Stomach smooth muscle (tissue), 2 donors: ENCODE results near the gene HMG20B.
"Not testable (repeated sequence)": the region's sequence is repeated elsewhere in the genome, so short reads cannot be mapped to it uniquely, and the experiment has no call there.

ENCODE experiments used
- H3K27ac ChIP-seq: one replicate; pipeline ENCODE4 v1.7.0; 2013; ENCODE audit warnings: mild to moderate bottlenecking, low read length, inconsistent platforms
- H3K27me3 ChIP-seq, 2 donors: one replicate each; pipeline ENCODE4 v1.7.0; 2013; ENCODE audit warnings: low read length in 2 of 2; ENCODE audit not compliant: insufficient read depth in 2 of 2, control insufficient read depth in 1 of 2
- H3K36me3 ChIP-seq, 2 donors: one replicate each; pipeline ENCODE4 v1.7.0; 2013; ENCODE audit warnings: low read length in 2 of 2; ENCODE audit not compliant: control insufficient read depth in 2 of 2, insufficient read depth in 2 of 2
- H3K4me1 ChIP-seq: one replicate; pipeline ENCODE4 v1.7.0; 2013; ENCODE audit warnings: low read length; ENCODE audit not compliant: control insufficient read depth, insufficient read depth
- H3K4me3 ChIP-seq, 2 donors: one replicate each; pipeline ENCODE4 v1.7.0; 2013; ENCODE audit warnings: low read length in 2 of 2
- H3K9ac ChIP-seq, 2 donors: one replicate each; pipeline ENCODE4 v1.7.0; 2013; ENCODE audit warnings: low read length in 2 of 2, mild to moderate bottlenecking in 1 of 2
- H3K9me3 ChIP-seq, 2 donors: one replicate each; pipeline ENCODE4 v1.7.0; 2013; ENCODE audit warnings: low read length in 2 of 2; ENCODE audit not compliant: control insufficient read depth in 2 of 2
- donor health status: healthy.
- donor health status: Pancreatic carcinoma.

HMG20B gene

GRCh38 chr19:3557461-3558248 is 15.1 kb upstream of the HMG20B start, which contains the start of gene MFSD12:
TSS of gene MFSD12 (minus strand) at chr19:3557586. CDS start at chr19:3557403, 183 bp downstream.
- Histone ChIP-seq H3K4me3 (peak within 1 kb of the TSS; percentile 85 to 94), H3K27ac (peak within 1 kb of the TSS; percentile 49), H3K36me3 (no peaks in the 10 kb centered on the region), H3K9ac (peak within 1 kb of the TSS; percentile 75 to 76), H3K9me3 (no peaks in the 10 kb centered on the region), H3K27me3 (no peaks in the 10 kb centered on the region), H3K4me1 (peaks cover 25% of the 10 kb centered on the region)

- Histone ChIP-seq H3K27me3 (no peaks in the 10 kb centered on the region), H3K4me1 (no peaks in the 10 kb centered on the region), H3K9me3 (no peaks in the 10 kb centered on the region), H3K4me3 (no peak overlapping the region), H3K36me3 (no peaks in the 10 kb centered on the region), H3K27ac (no peak overlapping the region), H3K9ac (no peak overlapping the region)
These were observed 8.8 kb upstream of the HMG20B start for GRCh38 chr19:3563709-3564524.

- no peak overlapping the region for H3K27ac ChIP-seq
- no peaks in the 10 kb centered on the region for H3K4me1 ChIP-seq
- no peaks in the 10 kb centered on the region for H3K27me3 ChIP-seq
These were observed 7.6 kb upstream of the HMG20B start for GRCh38 chr19:3565139-3565538.

GRCh38 chr19:3570042-3570441 is 2.7 kb upstream of the HMG20B start:
- H3K36me3 ChIP-seq, H3K27ac ChIP-seq, H3K9ac ChIP-seq, H3K4me3 ChIP-seq, H3K9me3 ChIP-seq, H3K27me3 ChIP-seq: not testable (repeated sequence)
- peaks cover 18% of the 10 kb centered on the region for H3K4me1 ChIP-seq

More at GRCh38 chr19:3565139-3565538, 7.6 kb upstream of the HMG20B start:
- Histone ChIP-seq H3K4me3 (no peak overlapping the region), H3K9me3 (no peaks in the 10 kb centered on the region), H3K9ac (no peak overlapping the region), H3K36me3 (no peaks in the 10 kb centered on the region)

- Histone ChIP-seq H3K9ac (no peak overlapping the region), H3K4me1 (peaks cover 18% of the 10 kb centered on the region), H3K9me3 (no peaks in the 10 kb centered on the region), H3K27me3 (no peaks in the 10 kb centered on the region), H3K27ac (no peak overlapping the region), H3K36me3 (peaks cover 2 to 3% of the 10 kb centered on the region in 2 donors), H3K4me3 (no peak overlapping the region)
These were observed 2.1 kb upstream of the HMG20B start for GRCh38 chr19:3570606-3571011.

GRCh38 chr19:3572132-3572854 is 451 bp upstream of the HMG20B start:
- peak overlapping the region; percentile 59 to 72 for H3K9ac ChIP-seq
- peak overlapping the region; percentile 64 to 84 for H3K4me3 ChIP-seq
- no peaks in the 10 kb centered on the region for H3K27me3 ChIP-seq
- no peak overlapping the region for H3K27ac ChIP-seq
- H3K9me3 ChIP-seq = no peaks in the 10 kb centered on the region
- H3K4me1 ChIP-seq = peaks cover 29% of the 10 kb centered on the region
- peaks cover 2 to 3% of the 10 kb centered on the region in 2 donors for H3K36me3 ChIP-seq

GRCh38 chr19:3573162-3573857 is 566 bp downstream of the HMG20B start:
- peaks cover 29% of the 10 kb centered on the region for H3K4me1 ChIP-seq
- H3K27me3 ChIP-seq = no peaks in the 10 kb centered on the region
- no peaks in the 10 kb centered on the region for H3K9me3 ChIP-seq
- peak overlapping the region; percentile 51 to 63 for H3K9ac ChIP-seq
- peak overlapping the region; percentile 65 to 80 for H3K4me3 ChIP-seq
- H3K27ac ChIP-seq = no peak overlapping the region
- peaks cover 2 to 3% of the 10 kb centered on the region in 2 donors for H3K36me3 ChIP-seq

- Histone ChIP-seq H3K27ac (no peak overlapping the region), H3K36me3 (peaks cover 2 to 3% of the 10 kb centered on the region in 2 donors), H3K4me3 (peak overlapping the region; percentile 65 to 80), H3K27me3 (no peaks in the 10 kb centered on the region), H3K9ac (no peak overlapping the region), H3K4me1 (peaks cover 29% of the 10 kb centered on the region), H3K9me3 (no peaks in the 10 kb centered on the region)
These were observed 1.3 kb downstream of the HMG20B start for GRCh38 chr19:3573858-3574637.

GRCh38 chr19:3575260-3575741 is 2.6 kb downstream of the HMG20B start:
- Histone ChIP-seq H3K4me3 (no peak overlapping the region), H3K27me3 (no peaks in the 10 kb centered on the region), H3K9ac (no peak overlapping the region), H3K27ac (no peak overlapping the region), H3K4me1 (peaks cover 29% of the 10 kb centered on the region), H3K36me3 (peaks cover 2 to 3% of the 10 kb centered on the region in 2 donors), H3K9me3 (no peaks in the 10 kb centered on the region)
